ENCODE measurements around the gene ACKR4. TPM values are rescaled to one million over a fixed set of nuclear protein-coding genes. Genes with fewer than 3 reads are reported as not detected.
"Not testable (repeated sequence)": the region's sequence is repeated elsewhere in the genome, so short reads cannot be mapped to it uniquely, and the experiment has no call there.

The ACKR4 gene
- under 0.01 and 0.13 TPM in 2 replicates for total RNA-seq

GRCh38 chr3:132596816-132597433, at the start of gene ACKR4:
Gene ACKR4, plus strand, starts transcription at chr3:132597270. Its CDS starts 3,128 bp downstream, at chr3:132600398.
- peak in 1 of 2 donors; percentile 29 for DNase-seq (ENCODE audit: low read depth in 2 of 2)

GRCh38 chr3:132549169-132549568, 47.9 kb upstream of the ACKR4 start:
- DNase-seq (ENCODE audit: low read depth in 2 of 2), result no peak

- DNase-seq (ENCODE audit: low read depth in 2 of 2), result peak in 1 of 2 donors; percentile 66
These were observed 47.0 kb upstream of the ACKR4 start for GRCh38 chr3:132549890-132550578.

GRCh38 chr3:132550579-132551305, 46.3 kb upstream of the ACKR4 start:
- peak in 1 of 2 donors; percentile 26 for DNase-seq (ENCODE audit: low read depth in 2 of 2)

GRCh38 chr3:132553826-132554225, 43.2 kb upstream of the ACKR4 start:
- DNase-seq (ENCODE audit: low read depth in 2 of 2), result peak in 1 of 2 donors; percentile 24

- peak; percentile 68 to 93 for DNase-seq (ENCODE audit: low read depth in 2 of 2)
These were observed 42.6 kb upstream of the ACKR4 start for GRCh38 chr3:132554437-132554836.

GRCh38 chr3:132555306-132556035, 41.6 kb upstream of the ACKR4 start:
- DNase-seq (ENCODE audit: low read depth in 2 of 2), result peak; percentile 60 to 85

GRCh38 chr3:132556036-132556386, 41.1 kb upstream of the ACKR4 start:
- DNase-seq (ENCODE audit: low read depth in 2 of 2), result not testable (repeated sequence)

GRCh38 chr3:132556508-132557159, 40.4 kb upstream of the ACKR4 start:
- no peak for DNase-seq (ENCODE audit: low read depth in 2 of 2)

- no peak for DNase-seq (ENCODE audit: low read depth in 2 of 2)
These were observed 36.1 kb upstream of the ACKR4 start for GRCh38 chr3:132561003-132561402.

- no peak for DNase-seq (ENCODE audit: low read depth in 2 of 2)
These were observed 33.5 kb upstream of the ACKR4 start for GRCh38 chr3:132563420-132564069.

- no peak for DNase-seq (ENCODE audit: low read depth in 2 of 2)
These were observed 33.0 kb upstream of the ACKR4 start for GRCh38 chr3:132564070-132564465.

- DNase-seq (ENCODE audit: low read depth in 2 of 2), result no peak
These were observed 28.6 kb upstream of the ACKR4 start for GRCh38 chr3:132568422-132568821.

GRCh38 chr3:132569153-132569552, 27.9 kb upstream of the ACKR4 start:
- peak in 1 of 2 donors; percentile 50 for DNase-seq (ENCODE audit: low read depth in 2 of 2)

GRCh38 chr3:132569580-132569979, 27.5 kb upstream of the ACKR4 start:
- DNase-seq (ENCODE audit: low read depth in 2 of 2), result no peak

- DNase-seq (ENCODE audit: low read depth in 2 of 2), result no peak
These were observed 27.1 kb upstream of the ACKR4 start for GRCh38 chr3:132570016-132570415.

- no peak for DNase-seq (ENCODE audit: low read depth in 2 of 2)
These were observed 23.3 kb upstream of the ACKR4 start for GRCh38 chr3:132573797-132574211.

GRCh38 chr3:132587401-132587800, 9.7 kb upstream of the ACKR4 start:
- no peak for DNase-seq (ENCODE audit: low read depth in 2 of 2)

- DNase-seq (ENCODE audit: low read depth in 2 of 2), result no peak
These were observed 4.9 kb upstream of the ACKR4 start for GRCh38 chr3:132592216-132592615.

- no peak for DNase-seq (ENCODE audit: low read depth in 2 of 2)
These were observed 3.7 kb upstream of the ACKR4 start for GRCh38 chr3:132593241-132593946.
